HG03432 (cell line): Measurements from ENCODE around the gene BMPR1B.
"Not testable (repeated sequence)": the region's sequence is repeated elsewhere in the genome, so short reads cannot be mapped to it uniquely, and the experiment has no call there.

Experiments used
- ATAC-seq: cut with Tn5 transposase; IDR thresholded peaks from one replicate; pipeline ENCODE4 v1.9.1; 2021; ENCODE audit warnings: mild to moderate bottlenecking, moderate library complexity; ENCODE audit not compliant: unreplicated experiment

The BMPR1B gene

GRCh38 chr4:95020521-95020920 is 262.8 kb downstream of the BMPR1B start:
- ATAC-seq, result no peak

- ATAC-seq, result no peak
Measured at GRCh38 chr4:95021099-95021498, 263.3 kb downstream of the BMPR1B start.

- no peak for ATAC-seq
Measured at GRCh38 chr4:95023110-95023509, 265.4 kb downstream of the BMPR1B start.

- ATAC-seq, result no peak
Measured at GRCh38 chr4:95027905-95028618, 270.3 kb downstream of the BMPR1B start.

GRCh38 chr4:95038791-95039190 is 281.0 kb downstream of the BMPR1B start:
- no peak for ATAC-seq

GRCh38 chr4:95044324-95044837 is 286.6 kb downstream of the BMPR1B start:
- no peak for ATAC-seq

GRCh38 chr4:95045429-95045828 is 287.7 kb downstream of the BMPR1B start:
- no peak for ATAC-seq

- ATAC-seq, result no peak
Measured at GRCh38 chr4:95048296-95048695, 290.5 kb downstream of the BMPR1B start.

GRCh38 chr4:95049551-95050233 is 291.9 kb downstream of the BMPR1B start:
- ATAC-seq, result no peak

- no peak for ATAC-seq
Measured at GRCh38 chr4:95050980-95051701, 293.4 kb downstream of the BMPR1B start.

- ATAC-seq, result no peak
Measured at GRCh38 chr4:95051702-95052020, 293.9 kb downstream of the BMPR1B start.

GRCh38 chr4:95058991-95059390 is 301.2 kb downstream of the BMPR1B start:
- no peak for ATAC-seq

- ATAC-seq, result no peak
Measured at GRCh38 chr4:95059663-95060062, 301.9 kb downstream of the BMPR1B start.

GRCh38 chr4:95061220-95061619 is 303.5 kb downstream of the BMPR1B start:
- ATAC-seq, result no peak

- not testable (repeated sequence) for ATAC-seq
Measured at GRCh38 chr4:95061801-95062200, 304.0 kb downstream of the BMPR1B start.

- no peak for ATAC-seq
Measured at GRCh38 chr4:95066050-95066449, 308.3 kb downstream of the BMPR1B start.

GRCh38 chr4:95068401-95068800 is 310.6 kb downstream of the BMPR1B start:
- ATAC-seq, result no peak

- no peak for ATAC-seq
Measured at GRCh38 chr4:95068818-95069478, 311.2 kb downstream of the BMPR1B start.

- no peak for ATAC-seq
Measured at GRCh38 chr4:95071851-95072250, 314.1 kb downstream of the BMPR1B start.

GRCh38 chr4:95073646-95074045 is 315.9 kb downstream of the BMPR1B start:
- no peak for ATAC-seq

GRCh38 chr4:95077864-95078263 is 320.1 kb downstream of the BMPR1B start:
- ATAC-seq, result no peak
